ENCODE data around the gene USP24.

Gene USP24

GRCh38 chr1:55067914-55068313, 147.2 kb downstream of the USP24 start:
- no peak for DNase-seq (ENCODE audit: low read depth)

DNA sequence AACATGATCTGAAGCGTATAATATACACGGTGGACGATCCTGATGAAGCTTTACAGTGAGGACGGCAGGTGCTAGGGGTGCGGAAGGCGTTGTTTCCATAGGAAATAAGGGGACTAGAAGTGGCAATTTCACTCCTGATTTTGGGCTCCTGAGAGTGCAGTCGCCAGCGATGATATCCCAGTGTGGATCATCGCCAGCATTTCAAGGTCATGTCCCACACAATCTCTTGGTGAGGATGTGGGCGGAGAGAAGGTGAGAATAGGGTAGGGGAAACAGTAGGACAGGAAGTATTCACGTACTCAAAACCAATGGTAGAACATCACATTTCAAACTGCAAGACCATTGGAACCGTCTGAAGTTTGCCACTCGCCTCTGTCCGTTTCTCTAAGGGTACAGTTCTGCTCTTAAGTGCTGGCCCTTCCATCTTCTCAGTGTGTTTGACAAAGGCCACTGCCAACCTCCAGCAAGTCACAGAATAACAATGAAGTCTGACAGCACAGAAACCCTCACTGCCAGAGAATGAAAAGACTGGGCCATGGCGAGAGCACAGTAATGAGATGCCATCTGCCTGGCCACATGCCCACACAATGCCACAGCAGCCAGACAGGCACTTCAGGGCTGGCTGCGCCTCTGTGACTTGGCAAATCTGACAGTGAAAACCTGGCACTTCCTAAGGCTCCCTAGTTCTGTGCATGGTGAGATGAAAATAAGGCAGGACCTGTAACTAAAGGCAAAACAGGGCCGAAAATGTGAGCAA, 148.0 kb downstream of the USP24 start:
- DNase-seq (ENCODE audit: low read depth): no peak

DNA sequence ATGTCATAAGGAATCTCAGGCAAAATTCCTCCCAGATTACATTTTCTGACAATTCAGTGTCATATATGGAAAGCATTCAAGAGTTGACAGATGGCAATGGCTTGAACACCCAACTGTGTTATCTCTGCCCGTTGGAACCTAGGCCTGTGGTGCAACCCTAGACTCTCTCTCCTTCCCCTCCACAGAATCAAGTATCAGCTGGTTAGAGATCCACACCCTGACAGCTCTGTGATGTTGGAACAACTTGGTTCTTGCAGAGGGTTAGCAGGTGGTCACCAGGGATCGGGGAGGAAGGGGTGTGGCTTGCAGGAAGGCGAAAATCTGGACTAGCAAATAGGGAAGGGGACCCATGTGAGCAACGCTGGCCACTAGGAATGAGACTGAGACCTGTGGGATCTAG, 149.5 kb downstream of the USP24 start:
- DNase-seq (ENCODE audit: low read depth): no peak

- no peak for DNase-seq (ENCODE audit: low read depth)
These were observed 150.3 kb downstream of the USP24 start for GRCh38 chr1:55064861-55065263.

DNA sequence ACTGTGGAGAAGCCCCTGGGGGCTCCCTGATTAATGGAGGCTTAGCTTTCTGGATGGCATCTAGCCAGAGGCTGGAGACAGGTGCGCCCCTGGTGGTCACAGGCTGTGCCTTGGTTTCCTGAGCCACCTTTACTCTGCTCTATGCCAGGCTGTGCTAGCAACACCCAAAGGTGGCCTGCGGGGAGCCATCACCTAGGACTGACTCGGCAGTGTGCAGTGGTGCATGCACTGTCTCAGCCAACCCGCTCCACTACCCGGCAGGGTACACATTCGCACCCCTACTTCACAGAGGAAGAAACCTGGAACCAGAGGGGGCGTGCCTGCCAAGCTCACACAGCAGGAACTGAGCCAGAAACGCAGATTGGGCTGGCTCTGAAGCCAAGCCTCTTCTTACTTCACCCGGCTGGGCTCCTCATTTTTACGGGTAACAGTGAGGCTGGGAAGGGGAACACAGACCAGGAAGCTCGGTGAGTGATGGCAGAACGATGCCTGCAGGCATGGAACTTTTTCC, 151.0 kb downstream of the USP24 start:
- DNase-seq (ENCODE audit: low read depth): no peak

DNA sequence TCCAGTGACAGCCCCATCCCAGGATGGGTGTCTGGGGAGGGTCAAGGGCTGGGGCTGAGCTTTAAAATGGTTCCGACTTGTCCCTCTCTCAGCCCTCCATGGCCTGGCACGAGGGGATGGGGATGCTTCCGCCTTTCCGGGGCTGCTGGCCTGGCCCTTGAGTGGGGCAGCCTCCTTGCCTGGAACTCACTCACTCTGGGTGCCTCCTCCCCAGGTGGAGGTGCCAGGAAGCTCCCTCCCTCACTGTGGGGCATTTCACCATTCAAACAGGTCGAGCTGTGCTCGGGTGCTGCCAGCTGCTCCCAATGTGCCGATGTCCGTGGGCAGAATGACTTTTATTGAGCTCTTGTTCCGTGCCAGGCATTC, 151.6 kb downstream of the USP24 start:
- DNase-seq (ENCODE audit: low read depth): no peak

DNA sequence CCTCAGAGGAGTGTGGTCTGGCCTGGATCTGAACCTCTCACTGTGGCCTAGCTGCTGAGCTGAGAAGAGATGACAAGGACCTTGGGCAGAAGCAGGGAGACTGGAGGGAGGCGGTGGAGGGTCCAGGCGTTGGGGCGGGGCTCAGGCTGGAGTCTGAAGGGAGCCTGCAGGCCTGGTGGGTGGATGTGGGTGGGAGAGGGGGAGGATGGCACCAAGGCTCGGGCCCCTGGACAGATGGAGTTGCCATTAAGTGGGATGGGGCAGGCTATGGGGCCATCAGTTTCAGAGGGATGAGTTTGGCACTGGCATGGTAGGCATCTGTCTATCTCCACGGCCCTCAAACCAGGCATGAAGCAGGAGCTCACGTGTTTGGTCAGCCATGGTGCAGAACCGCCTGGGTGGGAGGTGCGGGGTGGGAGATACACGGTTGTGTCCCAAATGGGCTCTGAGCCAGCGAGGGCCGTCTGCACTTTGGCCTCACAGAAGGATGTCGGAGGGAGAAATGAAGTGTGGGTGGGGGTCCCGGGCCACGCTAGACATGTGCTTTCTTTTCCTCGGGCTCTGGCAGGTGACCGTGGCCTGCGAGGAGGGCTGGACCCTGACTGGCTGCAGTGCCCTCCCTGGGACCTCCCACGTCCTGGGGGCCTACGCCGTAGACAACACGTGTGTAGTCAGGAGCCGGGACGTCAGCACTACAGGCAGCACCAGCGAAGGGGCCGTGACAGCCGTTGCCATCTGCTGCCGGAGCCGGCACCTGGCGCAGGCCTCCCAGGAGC, 152.2 kb downstream of the USP24 start:
- no peak for DNase-seq (ENCODE audit: low read depth)

- no peak for DNase-seq (ENCODE audit: low read depth)
These were observed 153.3 kb downstream of the USP24 start for GRCh38 chr1:55061706-55062321.

DNA sequence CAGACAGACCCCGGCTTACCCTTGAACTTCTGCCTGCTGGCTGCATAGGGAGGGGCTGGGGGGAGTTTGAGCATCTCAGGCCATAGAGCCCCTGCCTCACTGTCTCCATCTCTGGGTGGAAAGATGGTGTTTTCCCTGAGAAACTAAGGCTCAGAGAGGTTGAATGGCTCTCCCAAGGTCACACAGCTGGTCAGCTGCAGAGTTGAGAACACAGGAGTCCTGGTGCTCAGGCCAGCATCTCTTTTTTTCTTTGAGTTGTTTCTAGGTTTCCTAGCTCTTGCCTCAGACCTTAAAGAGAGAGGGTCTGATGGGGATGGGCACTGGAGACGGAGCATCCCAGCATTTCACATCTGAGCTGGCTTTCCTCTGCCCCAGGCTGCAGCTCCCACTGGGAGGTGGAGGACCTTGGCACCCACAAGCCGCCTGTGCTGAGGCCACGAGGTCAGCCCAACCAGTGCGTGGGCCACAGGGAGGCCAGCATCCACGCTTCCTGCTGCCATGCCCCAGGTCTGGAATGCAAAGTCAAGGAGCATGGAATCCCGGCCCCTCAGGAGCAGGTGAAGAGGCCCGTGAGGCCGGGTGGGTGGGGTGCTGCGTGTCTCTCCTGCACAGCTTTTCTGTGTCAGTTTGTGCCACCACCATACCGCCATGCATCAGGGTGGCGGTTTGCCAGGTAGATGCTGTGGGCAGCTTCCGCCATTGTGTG, 154.0 kb downstream of the USP24 start:
- no peak for DNase-seq (ENCODE audit: low read depth)

GRCh38 chr1:55060133-55060999, 154.8 kb downstream of the USP24 start:
- DNase-seq (ENCODE audit: low read depth): no peak

GRCh38 chr1:55059302-55060132, 155.6 kb downstream of the USP24 start:
- no peak for DNase-seq (ENCODE audit: low read depth)

DNA sequence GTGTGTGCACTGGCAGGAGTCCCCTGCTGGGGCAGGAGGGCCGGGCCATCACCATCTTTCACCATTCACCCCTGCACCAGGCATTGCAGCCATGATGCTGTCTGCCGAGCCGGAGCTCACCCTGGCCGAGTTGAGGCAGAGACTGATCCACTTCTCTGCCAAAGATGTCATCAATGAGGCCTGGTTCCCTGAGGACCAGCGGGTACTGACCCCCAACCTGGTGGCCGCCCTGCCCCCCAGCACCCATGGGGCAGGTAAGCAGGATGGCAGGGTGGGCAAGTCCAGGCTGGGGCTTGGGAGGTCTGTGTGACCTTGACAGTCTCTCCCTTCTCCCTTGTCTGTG, 157.2 kb downstream of the USP24 start:
- no peak for DNase-seq (ENCODE audit: low read depth)

- no peak for DNase-seq (ENCODE audit: low read depth)
These were observed 157.8 kb downstream of the USP24 start for GRCh38 chr1:55057270-55057955.

- DNase-seq (ENCODE audit: low read depth): no peak
These were observed 158.6 kb downstream of the USP24 start for GRCh38 chr1:55056632-55056992.

DNA sequence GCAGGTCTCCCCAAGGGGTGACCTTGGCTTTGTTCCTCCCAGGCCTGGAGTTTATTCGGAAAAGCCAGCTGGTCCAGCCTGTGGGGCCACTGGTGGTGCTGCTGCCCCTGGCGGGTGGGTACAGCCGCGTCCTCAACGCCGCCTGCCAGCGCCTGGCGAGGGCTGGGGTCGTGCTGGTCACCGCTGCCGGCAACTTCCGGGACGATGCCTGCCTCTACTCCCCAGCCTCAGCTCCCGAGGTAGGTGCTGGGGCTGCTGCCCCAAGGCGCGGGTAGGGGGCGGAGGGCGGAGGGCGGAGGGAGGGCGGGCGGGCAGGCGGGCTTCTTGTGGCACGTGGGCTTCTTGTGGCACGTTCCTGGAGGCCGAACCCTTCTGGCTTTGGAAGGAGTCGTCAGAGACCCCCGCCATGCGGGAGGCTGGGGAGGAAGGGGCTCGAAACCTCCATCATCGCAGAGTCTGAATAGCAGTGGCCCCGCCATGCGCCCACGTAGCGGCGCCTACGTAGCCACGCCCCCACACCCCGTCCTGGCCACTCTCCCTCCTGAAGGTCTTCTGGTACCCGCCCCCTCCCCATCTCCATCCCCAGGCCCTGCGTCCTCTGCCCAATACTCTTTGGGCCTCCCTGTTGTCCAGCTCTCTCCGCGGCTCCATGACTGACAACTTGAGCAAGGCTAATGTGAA, 159.1 kb downstream of the USP24 start:
- DNase-seq (ENCODE audit: low read depth): no peak

- DNase-seq (ENCODE audit: low read depth): no peak
These were observed 159.9 kb downstream of the USP24 start for GRCh38 chr1:55055084-55055882.

- no peak for DNase-seq (ENCODE audit: low read depth)
These were observed 160.8 kb downstream of the USP24 start for GRCh38 chr1:55054396-55054795.

- DNase-seq (ENCODE audit: low read depth): no peak
These were observed 161.8 kb downstream of the USP24 start for GRCh38 chr1:55053265-55053954.

Data from stimulated activated CD8-positive, alpha-beta memory T cell treated with anti-CD3 and anti-CD28 coated beads, Interleukin-12 subunit alpha, Interleukin-12 subunit beta, amount 100 ng/mL, for 1 hour (primary cell).